ENCODE results near the gene DNAJB6. TPM values are rescaled to one million over a fixed set of nuclear protein-coding genes. Genes with fewer than 3 reads are reported as not detected.

The DNAJB6 gene
- total RNA-seq, 4 donors from 2014 or later = 103 to 151 (median 139) TPM

GRCh38 chr7:157444011-157444842 lies 107.4 kb downstream of the DNAJB6 start:
- Histone ChIP-seq H3K27ac (replicated peaks in 1 of 4) (no peak overlapping the region), H3K4me3 (no peak overlapping the region), H3K36me3 (no peaks in the 10 kb centered on the region), H3K9me3 (no peaks in the 10 kb centered on the region), H3K4me1 (no peaks in the 10 kb centered on the region), H3K27me3 (peaks cover 0 to 34% (median 0%) of the 10 kb centered on the region in 4 donors)
- WGBS = 85% methylated on average over 26 of the region's 27 CpGs
- TF ChIP-seq CTCF (IDR thresholded peaks at IDR 0.05) (no peak), POLR2AphosphoS5 (IDR thresholded peaks at IDR 0.05) (no peak), EP300 (IDR thresholded peaks at IDR 0.05) (no peak), POLR2A (IDR thresholded peaks at IDR 0.05; ENCODE audit: low read depth) (no peak)
- intact Hi-C loops (cut with DNase I) = no loop called here
- DNase-seq (ENCODE audit: extremely low spot score) = no peak

GRCh38 chr7:157444843-157445135 lies 108.0 kb downstream of the DNAJB6 start:
- no peak for TF ChIP-seq EP300 (IDR thresholded peaks at IDR 0.05)
- TF ChIP-seq CTCF (IDR thresholded peaks at IDR 0.05) = no peak
- peaks cover 0 to 28% (median 0%) of the 10 kb centered on the region in 4 donors for H3K27me3 ChIP-seq
- intact Hi-C loops (cut with DNase I) = no loop called here
- no peaks in the 10 kb centered on the region for H3K9me3 ChIP-seq
- H3K4me3 ChIP-seq = no peak overlapping the region
- DNase-seq (ENCODE audit: extremely low spot score) = no peak
- no peaks in the 10 kb centered on the region for H3K36me3 ChIP-seq
- H3K4me1 ChIP-seq = no peaks in the 10 kb centered on the region
- no peak overlapping the region for H3K27ac ChIP-seq (replicated peaks in 1 of 4)
- 83% methylated on average over 9 of the region's 9 CpGs for WGBS

- WGBS = 78% methylated on average over 16 of the region's 16 CpGs
- peaks cover 0 to 23% (median 0%) of the 10 kb centered on the region in 4 donors for H3K27me3 ChIP-seq
- no peak for DNase-seq (ENCODE audit: extremely low spot score)
- no peaks in the 10 kb centered on the region for H3K36me3 ChIP-seq
- H3K9me3 ChIP-seq = no peaks in the 10 kb centered on the region
- H3K27ac ChIP-seq (replicated peaks in 1 of 4) = no peak overlapping the region
- TF ChIP-seq POLR2AphosphoS5 (IDR thresholded peaks at IDR 0.05) (no peak), EP300 (IDR thresholded peaks at IDR 0.05) (no peak), CTCF (IDR thresholded peaks at IDR 0.05) (no peak), POLR2A (IDR thresholded peaks at IDR 0.05; ENCODE audit: low read depth) (no peak)
- intact Hi-C loops (cut with DNase I) = no loop called here
- no peak overlapping the region for H3K4me3 ChIP-seq
- no peaks in the 10 kb centered on the region for H3K4me1 ChIP-seq
Observed at GRCh38 chr7:157445246-157445955, 108.6 kb downstream of the DNAJB6 start.

- no peak for DNase-seq (ENCODE audit: extremely low spot score)
- H3K27ac ChIP-seq (replicated peaks in 1 of 4) = no peak overlapping the region
- no peaks in the 10 kb centered on the region for H3K9me3 ChIP-seq
- WGBS = 90% methylated on average over 7 of the region's 11 CpGs
- no peak overlapping the region for H3K4me3 ChIP-seq
- TF ChIP-seq CTCF (IDR thresholded peaks at IDR 0.05) (no peak), POLR2A (IDR thresholded peaks at IDR 0.05; ENCODE audit: low read depth) (no peak), POLR2AphosphoS5 (IDR thresholded peaks at IDR 0.05) (no peak), EP300 (IDR thresholded peaks at IDR 0.05) (no peak)
- H3K4me1 ChIP-seq = no peaks in the 10 kb centered on the region
- peaks cover 0 to 22% (median 0%) of the 10 kb centered on the region in 4 donors for H3K27me3 ChIP-seq
- intact Hi-C loops (cut with DNase I) = no loop called here
- no peaks in the 10 kb centered on the region for H3K36me3 ChIP-seq
Observed at GRCh38 chr7:157445956-157446295, 109.1 kb downstream of the DNAJB6 start.

Measured in esophagus muscularis mucosa (tissue), 4 donors.